A549 (cell line): ENCODE results near the gene CAPN14. TPM values are rescaled to one million over a fixed set of nuclear protein-coding genes. Genes with fewer than 3 reads are reported as not detected.

ENCODE experiments used
- ATAC-seq, 2 experiments: fragments of 200-7000 bp in 1 of 2; fragments of >200 bp in 1 of 2; cut with Nextera tagmentation in 1 of 2; cut with Tn5 transposase in 1 of 2; 3 replicates each; pipeline versions ENCODE4 v1.8.0 to v1.9.1; 2018 to 2020; ENCODE audit warnings: mild to moderate bottlenecking in 1 of 2, moderate library complexity in 1 of 2
- CTCF ChIA-PET: fragments of 300-600 bp; sonication (Branson Sonifier 250); formaldehyde crosslinking; extraction: SDS; loops from one replicate; lab custom pipeline; 2021; ENCODE audit warnings: antibody characterized with exemption, inconsistent platforms; lab: Yijun Ruan, JAX
- POLR2A ChIA-PET: fragments of 350-600 bp; formaldehyde crosslinking; extraction: SDS; loops from one replicate; lab custom pipeline; 2021; ENCODE audit warnings: antibody characterized with exemption, inconsistent platforms; lab: Yijun Ruan, JAX
- DNase-seq, 2 experiments: peaks; one replicate each; pipeline versions ENCODE4 v3.0.0 to v3.0.0-alpha.2; 2011 to 2016; ENCODE audit warnings: low read depth in 1 of 2, low spot score in 1 of 2
- FAIRE-seq: peaks from 2 replicates; lab custom pipeline; 2011; peaks lifted over from hg19 to GRCh38; lab: Jason Lieb, UNC
- H3K27ac ChIP-seq, 2 experiments: fragments of >200 bp; sonication (Bioruptor Twin); formaldehyde crosslinking; 3 replicates each; pipeline ENCODE4 v1.5.1; 2016 to 2017
- H3K4me1 ChIP-seq: fragments of >200 bp; sonication (Bioruptor Twin); formaldehyde crosslinking; 3 replicates; pipeline ENCODE4 v1.6.1; 2016
- H3K4me2 ChIP-seq: fragments of >200 bp; sonication (Bioruptor Twin); formaldehyde crosslinking; 3 replicates; pipeline ENCODE4 v1.6.1; 2016
- H3K4me3 ChIP-seq: fragments of >200 bp; sonication (Bioruptor Twin); formaldehyde crosslinking; 3 replicates; pipeline ENCODE4 v1.5.1; 2016
- H3K9me3 ChIP-seq: fragments of >200 bp; sonication (Bioruptor Twin); formaldehyde crosslinking; 3 replicates; pipeline ENCODE4 v1.6.1; 2016
- BHLHE40 ChIP-seq: IDR thresholded peaks from 2 replicates; pipeline ENCODE4 v1.6.1; 2012; ENCODE audit warnings: low read depth, low read length, inconsistent platforms
- ESRRA ChIP-seq: fragments of 150-350 bp; IDR thresholded peaks from 2 replicates; pipeline ENCODE4 v1.6.1; 2014; ENCODE audit warnings: mild to moderate bottlenecking, low read length, borderline replicate concordance
- FOSB ChIP-seq: fragments of 250-450 bp; sonication (Bioruptor Pico); IDR thresholded peaks from 2 replicates; pipeline ENCODE4 v1.5.0; 2020; ENCODE audit warnings: mild to moderate bottlenecking, moderate library complexity
- JUNB ChIP-seq: fragments of >200 bp; sonication (Bioruptor Twin); formaldehyde crosslinking; IDR thresholded peaks from 2 replicates; pipeline ENCODE4 v1.6.1; 2016
- KDM5A ChIP-seq: fragments of 200-600 bp; sonication (generic); IDR thresholded peaks from 2 replicates; pipeline ENCODE4 v1.6.1; 2016; ENCODE audit warnings: antibody characterized with exemption, mild to moderate bottlenecking
- NFE2L2 ChIP-seq: fragments of 150-350 bp; conservative IDR thresholded peaks from 2 replicates; pipeline ENCODE4 v1.6.1; 2014; ENCODE audit warnings: low read length
- RAD21 ChIP-seq, 2 experiments: fragments of >200 bp in 1 of 2; sonication (Bioruptor Twin) in 1 of 2; formaldehyde crosslinking in 1 of 2; IDR thresholded peaks in 1 of 2; conservative IDR thresholded peaks in 1 of 2; 2 replicates in 1 of 2; 3 replicates in 1 of 2; pipeline ENCODE4 v1.6.1; 2012 to 2018; ENCODE audit warnings: inconsistent platforms in 1 of 2
- RARB ChIP-seq: fragments of 250-450 bp; sonication (Bioruptor Pico); IDR thresholded peaks from 2 replicates; pipeline ENCODE4 v1.8.0; 2021; ENCODE audit warnings: mild to moderate bottlenecking, moderate library complexity
- RCOR1 ChIP-seq: fragments of 150-350 bp; IDR thresholded peaks from 2 replicates; pipeline ENCODE4 v1.6.1; 2014; ENCODE audit warnings: antibody characterized with exemption, low read length, low read depth
- RNF2 ChIP-seq: fragments of 200-600 bp; sonication (generic); IDR thresholded peaks from 2 replicates; pipeline ENCODE4 v1.6.1; 2016; ENCODE audit warnings: low read depth, mild to moderate bottlenecking, antibody characterized with exemption, moderate library complexity, borderline replicate concordance
- TFCP2L1 ChIP-seq: fragments of 250-450 bp; sonication (Bioruptor Pico); IDR thresholded peaks from 2 replicates; pipeline ENCODE4 v1.5.0; 2021; ENCODE audit warnings: mild to moderate bottlenecking
- TP53 ChIP-seq: fragments of 250-450 bp; sonication (Bioruptor Pico); IDR thresholded peaks from 2 replicates; pipeline ENCODE4 v1.5.0; 2021; ENCODE audit warnings: mild to moderate bottlenecking, moderate library complexity
- ZC3H11A ChIP-seq: fragments of 450-650 bp; IDR thresholded peaks from 2 replicates; pipeline ENCODE4 v1.6.1; 2014; ENCODE audit warnings: antibody characterized with exemption, mild to moderate bottlenecking
- WGBS: methylation state at CpG from one replicate; pipeline ENCODE4 v1.1.6; 2017; ENCODE audit errors: missing lambda C conversion rate; 5-methylcytosine and 5-hydroxymethylcytosine counted together
- polyA plus RNA-seq, 4 experiments: library from polyadenylated mRNA; depleted of rRNA in 3 of 4; stranded (reverse); fragments of >200 nt; fragmentation: RNase III in 1 of 4; extraction: RNeasy Plus Mini Kit Qiagen cat#74134 plus additional on column Dnase treatment in 1 of 4; gene quantifications; 2 replicates in 3 of 4; 3 replicates in 1 of 4; pipeline ENCODE4 v1.2.3, GENCODE V29; 2011 to 2017
- TF ChIP-seq, protein P1 (sequence below): fragments of >200 bp; sonication (Bioruptor Twin); formaldehyde crosslinking; IDR thresholded peaks from 3 replicates; pipeline ENCODE4 v1.6.1; 2016
- TF ChIP-seq, protein P2 (sequence below): fragments of 450-650 bp; IDR thresholded peaks from 2 replicates; pipeline ENCODE4 v1.6.1; 2014; ENCODE audit warnings: antibody characterized with exemption
- TF ChIP-seq, protein P3 (sequence below): fragments of 250-450 bp; sonication (Bioruptor Pico); IDR thresholded peaks from 2 replicates; pipeline ENCODE4 v1.5.0; 2021; ENCODE audit warnings: mild to moderate bottlenecking, moderate library complexity, borderline replicate concordance
- TF ChIP-seq, protein P4 (sequence below): fragments of 250-450 bp; sonication (Bioruptor Pico); IDR thresholded peaks from 2 replicates; pipeline ENCODE4 v1.5.0; 2020; ENCODE audit warnings: low read depth, mild to moderate bottlenecking, moderate library complexity
- TF ChIP-seq, protein P5 (sequence below): fragments of 200-600 bp; sonication (generic); IDR thresholded peaks from 2 replicates; pipeline ENCODE4 v1.6.1; 2016; ENCODE audit warnings: antibody characterized with exemption, mild to moderate bottlenecking, moderate library complexity

The CAPN14 gene
- polyA plus RNA-seq, 2 of the 4 experiments (the other 2 are of a cell fraction), result 0.04 to 0.06 TPM

DNA sequence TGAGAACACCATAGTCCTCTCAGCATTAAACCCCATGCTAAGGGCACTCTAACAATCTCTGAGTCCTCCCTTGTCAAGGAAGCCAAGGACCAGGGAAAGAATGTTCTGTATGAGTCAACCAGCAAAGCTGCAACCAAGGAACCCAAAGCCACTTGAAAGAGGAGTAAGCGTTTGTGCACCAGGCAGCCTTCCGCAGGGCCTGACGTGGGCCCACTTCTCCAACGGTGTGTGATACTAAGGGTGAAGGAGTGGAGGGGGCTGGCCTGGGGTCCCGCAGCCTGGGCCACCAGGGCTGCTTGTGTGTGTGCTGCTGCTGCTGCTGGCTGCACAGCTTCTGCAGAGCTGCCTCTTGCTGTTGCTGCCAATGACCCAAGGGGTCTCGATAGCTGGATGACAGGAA, 49.0 kb downstream of the CAPN14 start:
- no peaks in the 10 kb centered on the region for H3K9me3 ChIP-seq
- ChIA-PET POLR2A (no interaction called here), CTCF (interaction anchor here (0.6 to 18.8 kb wide), 10 partner anchors 11 to 1003 kb away, joined by 3 to 272 read pairs (median 30); partner anchors contain the start of genes CAPN14 and GALNT14)
- H3K4me2 ChIP-seq, result no peak overlapping the region
- DNase-seq, result no peak
- no peak for ATAC-seq
- TF ChIP-seq KDM5A, result no peak
- TF ChIP-seq FOSB, result no peak
- TF ChIP-seq, protein P1, sequence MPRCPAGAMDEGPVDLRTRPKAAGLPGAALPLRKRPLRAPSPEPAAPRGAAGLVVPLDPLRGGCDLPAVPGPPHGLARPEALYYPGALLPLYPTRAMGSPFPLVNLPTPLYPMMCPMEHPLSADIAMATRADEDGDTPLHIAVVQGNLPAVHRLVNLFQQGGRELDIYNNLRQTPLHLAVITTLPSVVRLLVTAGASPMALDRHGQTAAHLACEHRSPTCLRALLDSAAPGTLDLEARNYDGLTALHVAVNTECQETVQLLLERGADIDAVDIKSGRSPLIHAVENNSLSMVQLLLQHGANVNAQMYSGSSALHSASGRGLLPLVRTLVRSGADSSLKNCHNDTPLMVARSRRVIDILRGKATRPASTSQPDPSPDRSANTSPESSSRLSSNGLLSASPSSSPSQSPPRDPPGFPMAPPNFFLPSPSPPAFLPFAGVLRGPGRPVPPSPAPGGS, result no peak
- no peak for TF ChIP-seq RCOR1
- no peaks in the 10 kb centered on the region for H3K4me1 ChIP-seq
- no peak overlapping the region for H3K4me3 ChIP-seq
- no peak overlapping the region for H3K27ac ChIP-seq
- no peak for FAIRE-seq
- 50% methylated on average over 6 of the region's 6 CpGs for WGBS

DNA sequence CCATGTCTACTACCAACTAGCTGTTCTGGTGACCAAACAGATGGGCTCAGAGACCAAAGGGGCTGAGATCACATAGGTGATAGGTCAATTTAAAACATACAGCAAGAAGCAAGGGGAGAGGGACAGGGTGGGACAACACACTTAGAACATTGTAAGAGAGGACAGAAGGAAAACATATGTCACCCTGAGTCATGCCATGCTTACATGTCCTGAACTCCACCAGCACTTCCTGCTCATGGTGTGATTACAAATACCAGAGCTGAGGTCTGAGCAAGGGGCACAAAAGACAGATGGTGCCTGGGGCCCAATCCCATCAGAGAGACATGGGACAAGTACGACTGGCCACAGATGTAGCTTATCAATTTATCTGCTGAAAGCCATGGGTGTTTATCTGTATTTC, 50.4 kb downstream of the CAPN14 start:
- TF ChIP-seq, protein P1, result no peak
- TF ChIP-seq, protein P2, sequence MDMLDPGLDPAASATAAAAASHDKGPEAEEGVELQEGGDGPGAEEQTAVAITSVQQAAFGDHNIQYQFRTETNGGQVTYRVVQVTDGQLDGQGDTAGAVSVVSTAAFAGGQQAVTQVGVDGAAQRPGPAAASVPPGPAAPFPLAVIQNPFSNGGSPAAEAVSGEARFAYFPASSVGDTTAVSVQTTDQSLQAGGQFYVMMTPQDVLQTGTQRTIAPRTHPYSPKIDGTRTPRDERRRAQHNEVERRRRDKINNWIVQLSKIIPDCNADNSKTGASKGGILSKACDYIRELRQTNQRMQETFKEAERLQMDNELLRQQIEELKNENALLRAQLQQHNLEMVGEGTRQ, result no peak
- TF ChIP-seq BHLHE40, result no peak
- TF ChIP-seq, all 56 proteins: peak for 0
- no peak for ATAC-seq
- ChIA-PET CTCF (interaction anchor here (0.9 to 18.8 kb wide), 10 partner anchors 11 to 1049 kb away, joined by 3 to 272 read pairs (median 4); partner anchors contain the start of genes EHD3 and GALNT14), POLR2A (no interaction called here)
- H3K4me3 ChIP-seq, result no peak overlapping the region
- WGBS, result 44% methylated on average over 1 of the region's 1 CpG
- no peak overlapping the region for H3K4me2 ChIP-seq
- H3K27ac ChIP-seq, result no peak overlapping the region
- no peak for FAIRE-seq
- H3K4me1 ChIP-seq, result no peaks in the 10 kb centered on the region
- DNase-seq, result no peak
- H3K9me3 ChIP-seq, result no peaks in the 10 kb centered on the region

DNA sequence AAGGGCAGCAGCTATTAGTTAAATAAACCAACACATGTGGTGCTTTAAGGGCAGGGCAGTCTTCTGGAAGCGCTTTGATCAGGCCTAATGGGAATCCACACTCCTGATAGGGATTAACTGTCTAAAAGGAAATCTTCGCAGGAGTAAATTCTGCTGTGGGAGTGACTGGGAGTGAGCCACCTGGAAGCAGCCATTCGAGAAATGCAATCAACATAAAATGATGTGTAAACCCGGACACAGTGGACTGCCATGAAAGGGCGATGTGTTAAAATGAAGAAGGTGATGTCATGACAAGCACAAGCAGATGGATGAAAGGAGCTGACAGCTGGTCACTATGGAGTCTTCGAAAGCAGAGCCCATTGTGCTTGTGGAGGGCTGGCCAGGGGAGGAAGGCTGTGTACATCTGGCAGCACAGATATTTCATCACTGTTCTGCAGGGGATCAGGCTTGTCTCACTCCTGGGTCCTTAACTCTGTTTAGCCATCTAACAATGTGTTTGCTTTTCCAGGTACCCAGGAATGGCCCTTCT, 54.2 kb downstream of the CAPN14 start:
- CTCF ChIA-PET, result interaction anchor here (1.0 to 18.8 kb wide), 6 partner anchors 11 to 998 kb away, joined by 3 to 272 read pairs (median 4); partner anchors contain the start of gene GALNT14
- 24% methylated on average over 6 of the region's 6 CpGs for WGBS
- TF ChIP-seq, protein P3, sequence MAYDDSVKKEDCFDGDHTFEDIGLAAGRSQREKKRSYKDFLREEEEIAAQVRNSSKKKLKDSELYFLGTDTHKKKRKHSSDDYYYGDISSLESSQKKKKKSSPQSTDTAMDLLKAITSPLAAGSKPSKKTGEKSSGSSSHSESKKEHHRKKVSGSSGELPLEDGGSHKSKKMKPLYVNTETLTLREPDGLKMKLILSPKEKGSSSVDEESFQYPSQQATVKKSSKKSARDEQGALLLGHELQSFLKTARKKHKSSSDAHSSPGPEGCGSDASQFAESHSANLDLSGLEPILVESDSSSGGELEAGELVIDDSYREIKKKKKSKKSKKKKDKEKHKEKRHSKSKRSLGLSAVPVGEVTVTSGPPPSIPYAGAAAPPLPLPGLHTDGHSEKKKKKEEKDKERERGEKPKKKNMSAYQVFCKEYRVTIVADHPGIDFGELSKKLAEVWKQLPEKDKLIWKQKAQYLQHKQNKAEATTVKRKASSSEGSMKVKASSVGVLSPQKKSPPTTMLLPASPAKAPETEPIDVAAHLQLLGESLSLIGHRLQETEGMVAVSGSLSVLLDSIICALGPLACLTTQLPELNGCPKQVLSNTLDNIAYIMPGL (CRISPR knock-in tag), result no peak
- no peak for TF ChIP-seq RAD21 (conservative IDR thresholded peaks at IDR 0.05 in 1 of 2, IDR thresholded peaks at IDR 0.05 in 1 of 2)
- TF ChIP-seq ZC3H11A, result no peak
- TF ChIP-seq FOSB, result no peak
- TF ChIP-seq, protein P2, result no peak
- no peak for TF ChIP-seq TP53
- TF ChIP-seq, protein P1, result no peak
- TF ChIP-seq, protein P4, sequence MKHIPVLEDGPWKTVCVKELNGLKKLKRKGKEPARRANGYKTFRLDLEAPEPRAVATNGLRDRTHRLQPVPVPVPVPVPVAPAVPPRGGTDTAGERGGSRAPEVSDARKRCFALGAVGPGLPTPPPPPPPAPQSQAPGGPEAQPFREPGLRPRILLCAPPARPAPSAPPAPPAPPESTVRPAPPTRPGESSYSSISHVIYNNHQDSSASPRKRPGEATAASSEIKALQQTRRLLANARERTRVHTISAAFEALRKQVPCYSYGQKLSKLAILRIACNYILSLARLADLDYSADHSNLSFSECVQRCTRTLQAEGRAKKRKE (CRISPR knock-in tag), result no peak
- no peak for TF ChIP-seq RNF2
- TF ChIP-seq, protein P5, sequence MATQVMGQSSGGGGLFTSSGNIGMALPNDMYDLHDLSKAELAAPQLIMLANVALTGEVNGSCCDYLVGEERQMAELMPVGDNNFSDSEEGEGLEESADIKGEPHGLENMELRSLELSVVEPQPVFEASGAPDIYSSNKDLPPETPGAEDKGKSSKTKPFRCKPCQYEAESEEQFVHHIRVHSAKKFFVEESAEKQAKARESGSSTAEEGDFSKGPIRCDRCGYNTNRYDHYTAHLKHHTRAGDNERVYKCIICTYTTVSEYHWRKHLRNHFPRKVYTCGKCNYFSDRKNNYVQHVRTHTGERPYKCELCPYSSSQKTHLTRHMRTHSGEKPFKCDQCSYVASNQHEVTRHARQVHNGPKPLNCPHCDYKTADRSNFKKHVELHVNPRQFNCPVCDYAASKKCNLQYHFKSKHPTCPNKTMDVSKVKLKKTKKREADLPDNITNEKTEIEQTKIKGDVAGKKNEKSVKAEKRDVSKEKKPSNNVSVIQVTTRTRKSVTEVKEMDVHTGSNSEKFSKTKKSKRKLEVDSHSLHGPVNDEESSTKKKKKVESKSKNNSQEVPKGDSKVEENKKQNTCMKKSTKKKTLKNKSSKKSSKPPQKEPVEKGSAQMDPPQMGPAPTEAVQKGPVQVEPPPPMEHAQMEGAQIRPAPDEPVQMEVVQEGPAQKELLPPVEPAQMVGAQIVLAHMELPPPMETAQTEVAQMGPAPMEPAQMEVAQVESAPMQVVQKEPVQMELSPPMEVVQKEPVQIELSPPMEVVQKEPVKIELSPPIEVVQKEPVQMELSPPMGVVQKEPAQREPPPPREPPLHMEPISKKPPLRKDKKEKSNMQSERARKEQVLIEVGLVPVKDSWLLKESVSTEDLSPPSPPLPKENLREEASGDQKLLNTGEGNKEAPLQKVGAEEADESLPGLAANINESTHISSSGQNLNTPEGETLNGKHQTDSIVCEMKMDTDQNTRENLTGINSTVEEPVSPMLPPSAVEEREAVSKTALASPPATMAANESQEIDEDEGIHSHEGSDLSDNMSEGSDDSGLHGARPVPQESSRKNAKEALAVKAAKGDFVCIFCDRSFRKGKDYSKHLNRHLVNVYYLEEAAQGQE, result no peak
- no peak for TF ChIP-seq KDM5A
- no peak for TF ChIP-seq TFCP2L1 (CRISPR knock-in tag)
- no peak for TF ChIP-seq JUNB
- TF ChIP-seq RARB (CRISPR knock-in tag), result no peak
- TF ChIP-seq ESRRA, result no peak
- no peak for TF ChIP-seq NFE2L2

More for the DNA sequence above, 54.2 kb downstream of the CAPN14 start:
- DNase-seq (no peak), FAIRE-seq (no peak), ATAC-seq (no peak)
- no peak overlapping the region for H3K27ac ChIP-seq
- no peak overlapping the region for H3K4me2 ChIP-seq
- H3K4me1 ChIP-seq, result no peaks in the 10 kb centered on the region
- no peak overlapping the region for H3K4me3 ChIP-seq
- no peaks in the 10 kb centered on the region for H3K9me3 ChIP-seq
- POLR2A ChIA-PET, result no interaction called here
